ENCODE data around the gene FAM170A. TPM values are rescaled to one million over a fixed set of nuclear protein-coding genes. Genes with fewer than 3 reads are reported as not detected.

FAM170A gene
- total and polyA plus RNA-seq, 12 donors: 0.17 to 0.56 (median 0.22) TPM; not detected in 9

DNA sequence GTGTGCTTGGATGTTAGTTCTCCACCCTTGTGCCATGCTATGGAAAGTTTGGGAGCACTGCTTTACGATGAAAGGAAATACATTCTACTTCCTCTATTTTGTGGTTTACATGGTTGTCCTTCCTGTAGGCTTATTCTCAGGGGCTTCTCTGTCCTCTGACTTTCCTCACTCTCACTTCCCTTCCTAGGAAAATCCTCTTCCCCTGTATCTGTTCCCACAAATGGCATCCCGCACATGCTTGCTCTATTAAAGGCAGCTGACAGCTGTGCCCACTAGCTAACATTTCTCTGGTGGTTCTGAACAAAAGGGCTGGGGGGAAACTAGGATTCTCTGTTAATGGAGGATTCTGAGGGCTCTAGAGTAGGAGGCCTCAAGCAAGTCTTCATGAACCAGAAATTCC, 52.4 kb downstream of the FAM170A start:
- Histone ChIP-seq H3K36me3 (replicated peaks in 1 of 2) (no peaks in the 10 kb centered on the region), H3K27ac (no peak overlapping the region), H3K4me3 (no peak overlapping the region), H3K27me3 (no peaks in the 10 kb centered on the region), H3K9me3 (replicated peaks in 1 of 3) (no peaks in the 10 kb centered on the region), H3K4me1 (replicated peaks in 1 of 2) (no peaks in the 10 kb centered on the region)
- 56 to 79% (median 68%) methylated on average over 2 of the region's 2 CpGs for WGBS, 4 donors
- peak in 1 of 7 donors; percentile 2 for DNase-seq
- intact Hi-C loops (cut with DNase I): no loop called here
- TF ChIP-seq, protein P1, sequence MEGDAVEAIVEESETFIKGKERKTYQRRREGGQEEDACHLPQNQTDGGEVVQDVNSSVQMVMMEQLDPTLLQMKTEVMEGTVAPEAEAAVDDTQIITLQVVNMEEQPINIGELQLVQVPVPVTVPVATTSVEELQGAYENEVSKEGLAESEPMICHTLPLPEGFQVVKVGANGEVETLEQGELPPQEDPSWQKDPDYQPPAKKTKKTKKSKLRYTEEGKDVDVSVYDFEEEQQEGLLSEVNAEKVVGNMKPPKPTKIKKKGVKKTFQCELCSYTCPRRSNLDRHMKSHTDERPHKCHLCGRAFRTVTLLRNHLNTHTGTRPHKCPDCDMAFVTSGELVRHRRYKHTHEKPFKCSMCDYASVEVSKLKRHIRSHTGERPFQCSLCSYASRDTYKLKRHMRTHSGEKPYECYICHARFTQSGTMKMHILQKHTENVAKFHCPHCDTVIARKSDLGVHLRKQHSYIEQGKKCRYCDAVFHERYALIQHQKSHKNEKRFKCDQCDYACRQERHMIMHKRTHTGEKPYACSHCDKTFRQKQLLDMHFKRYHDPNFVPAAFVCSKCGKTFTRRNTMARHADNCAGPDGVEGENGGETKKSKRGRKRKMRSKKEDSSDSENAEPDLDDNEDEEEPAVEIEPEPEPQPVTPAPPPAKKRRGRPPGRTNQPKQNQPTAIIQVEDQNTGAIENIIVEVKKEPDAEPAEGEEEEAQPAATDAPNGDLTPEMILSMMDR (IDR thresholded peaks at IDR 0.05): no peak
- no peak for TF ChIP-seq POLR2A (IDR thresholded peaks at IDR 0.05)

DNA sequence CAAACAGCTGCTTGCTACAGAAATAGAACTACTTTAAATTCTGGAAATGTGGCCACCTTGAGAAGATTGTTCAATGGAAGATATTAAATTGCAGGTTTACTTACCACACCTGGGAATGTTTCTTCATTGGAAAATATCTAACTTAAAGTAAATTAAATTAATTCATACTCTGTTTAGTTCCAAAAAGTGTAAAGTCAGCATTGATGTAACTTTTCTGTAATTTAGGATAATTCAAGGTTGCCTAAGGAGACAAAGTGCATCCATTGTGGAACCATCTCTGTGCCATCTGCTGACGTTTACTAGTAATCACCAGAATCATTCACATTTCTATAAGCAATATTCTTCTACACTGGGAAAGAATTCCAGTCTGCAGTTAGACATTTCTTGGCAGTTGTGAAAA, 53.0 kb downstream of the FAM170A start:
- DNase-seq: no peak
- H3K27ac ChIP-seq: no peak overlapping the region
- H3K36me3 ChIP-seq (replicated peaks in 1 of 2): no peaks in the 10 kb centered on the region
- no peaks in the 10 kb centered on the region for H3K9me3 ChIP-seq (replicated peaks in 1 of 3)
- H3K27me3 ChIP-seq: no peaks in the 10 kb centered on the region
- TF ChIP-seq, protein P1 (IDR thresholded peaks at IDR 0.05): no peak
- intact Hi-C loops (cut with DNase I): no loop called here
- WGBS, 4 donors: 50 to 67% (median 59%) methylated on average over 1 of the region's 1 CpG
- no peaks in the 10 kb centered on the region for H3K4me1 ChIP-seq (replicated peaks in 1 of 2)
- no peak overlapping the region for H3K4me3 ChIP-seq

Other genes with a start within 250 kb of the FAM170A start
- 100 to 1,000 TPM; 245 to 596 (median 350) TPM for gene HSD17B4, start 177.1 kb upstream of the FAM170A start, total RNA-seq
- 100 to 1,000 TPM; 236 to 620 (median 337) TPM for gene HSD17B4, start 177.1 kb upstream of the FAM170A start, polyA plus RNA-seq

Measured in adrenal gland (tissue), 12 donors.